H1 (cell line): ENCODE results near the gene PPP4R4. TPM values are rescaled to one million over a fixed set of nuclear protein-coding genes. Genes with fewer than 3 reads are reported as not detected.

Experiments
- CTCF ChIA-PET: fragments of 300-600 bp; sonication (Branson Sonifier 250); formaldehyde crosslinking; loops from one replicate; lab custom pipeline; 2021; ENCODE audit not compliant: partially characterized antibody; lab: Charles Lee
- POLR2A ChIA-PET: fragments of 300-600 bp; sonication (Branson Sonifier 250); formaldehyde crosslinking; loops from one replicate; lab custom pipeline; 2021; ENCODE audit warnings: inconsistent platforms; ENCODE audit not compliant: partially characterized antibody; lab: Charles Lee
- DNase-seq, 2 experiments: peaks; one replicate each; pipeline versions ENCODE4 v3.0.0 to v3.0.0-alpha.2; 2010 to 2022; ENCODE audit warnings: low spot score in 2 of 2, low read depth in 1 of 2, mixed read lengths in 1 of 2
- FAIRE-seq: peaks from 2 replicates; lab custom pipeline; 2011; peaks lifted over from hg19 to GRCh38; lab: Jason Lieb, UNC
- H2AFZ ChIP-seq: 2 replicates; pipeline ENCODE4 v1.8.1; 2012; ENCODE audit warnings: low read length, inconsistent platforms
- H2AK5ac ChIP-seq: 2 replicates; pipeline ENCODE4 v1.6.1; 2013; ENCODE audit warnings: low read depth, low read length
- H2BK120ac ChIP-seq: replicated peaks from 2 replicates; pipeline ENCODE3; 2013; ENCODE audit warnings: low read depth, low read length, inconsistent platforms
- H2BK12ac ChIP-seq: 2 replicates; pipeline ENCODE4 v1.6.1; 2013; ENCODE audit warnings: low read depth, low read length
- H2BK15ac ChIP-seq: 2 replicates; pipeline ENCODE4 v1.6.1; 2013; ENCODE audit warnings: low read length
- H2BK20ac ChIP-seq: 2 replicates; pipeline ENCODE4 v1.6.1; 2013; ENCODE audit warnings: low read length
- H2BK5ac ChIP-seq: 2 replicates; pipeline ENCODE4 v1.6.1; 2013; ENCODE audit warnings: low read depth, low read length
- H3K14ac ChIP-seq: 2 replicates; pipeline ENCODE4 v1.6.1; 2013; ENCODE audit warnings: inconsistent platforms; ENCODE audit not compliant: insufficient read length
- H3K18ac ChIP-seq: 2 replicates; pipeline ENCODE4 v1.6.1; 2013; ENCODE audit warnings: low read length; ENCODE audit errors: extremely low read depth
- H3K23ac ChIP-seq: 2 replicates; pipeline ENCODE4 v1.6.1; 2013; ENCODE audit warnings: inconsistent platforms; ENCODE audit not compliant: insufficient read length
- H3K23me2 ChIP-seq: 2 replicates; pipeline ENCODE4 v1.6.1; 2013; ENCODE audit warnings: low read depth, low read length
- H3K27ac ChIP-seq: 2 replicates; pipeline ENCODE4 v1.6.1; 2011; ENCODE audit warnings: low read depth, low read length, inconsistent platforms
- H3K27me3 ChIP-seq, 4 experiments: replicated peaks in 1 of 4; 1 replicate in 1 of 4; 2 replicates in 3 of 4; pipeline versions ENCODE4 v1.6.1 to v1.8.1; 2011 to 2013; ENCODE audit warnings: low read length in 3 of 4, mild to moderate bottlenecking in 3 of 4, inconsistent platforms in 2 of 4, mixed read lengths in 2 of 4, moderate library complexity in 1 of 4; ENCODE audit not compliant: control insufficient read depth in 3 of 4, insufficient read depth in 3 of 4; ENCODE audit errors: extremely low read depth in 1 of 4
- H3K36me3 ChIP-seq, 4 experiments: 2 replicates each; pipeline versions ENCODE4 v1.6.1 to v1.8.1; 2011 to 2013; ENCODE audit warnings: mild to moderate bottlenecking in 4 of 4, low read length in 3 of 4, moderate library complexity in 2 of 4, control low read depth in 1 of 4, inconsistent platforms in 1 of 4; ENCODE audit not compliant: insufficient read depth in 4 of 4, control insufficient read depth in 2 of 4
- H3K4ac ChIP-seq: replicated peaks from 2 replicates; pipeline ENCODE3; 2013; ENCODE audit warnings: low read length, low read depth, mixed read lengths, inconsistent platforms; ENCODE audit not compliant: insufficient read length
- H3K4me1 ChIP-seq, 4 experiments: replicated peaks in 1 of 4; 1 replicate in 1 of 4; 2 replicates in 3 of 4; pipeline versions ENCODE4 v1.6.1 to v1.8.1; 2011 to 2013; ENCODE audit warnings: low read length in 3 of 4, inconsistent platforms in 2 of 4, mixed read lengths in 1 of 4; ENCODE audit not compliant: insufficient read depth in 4 of 4, control insufficient read depth in 3 of 4
- H3K4me2 ChIP-seq, 2 experiments: 2 replicates each; pipeline versions ENCODE4 v1.6.1 to v1.8.1; 2011 to 2013; ENCODE audit warnings: low read depth in 2 of 2, low read length in 2 of 2, control low read depth in 1 of 2, inconsistent platforms in 1 of 2, mild to moderate bottlenecking in 1 of 2; ENCODE audit not compliant: insufficient read depth in 1 of 2
- H3K4me3 ChIP-seq, 4 experiments: fragments of 200-600, 300-600 bp in 1 of 4; sonication (generic), shearing (Covaris generic), sonication (Bioruptor Twin) in 1 of 4; 2 replicates each; pipeline versions ENCODE4 v1.5.1 to v1.8.1; 2011 to 2016; ENCODE audit warnings: low read length in 4 of 4, low read depth in 3 of 4, control low read depth in 2 of 4, inconsistent platforms in 2 of 4, mild to moderate bottlenecking in 2 of 4, mixed read lengths in 1 of 4, moderate library complexity in 1 of 4; ENCODE audit not compliant: insufficient read depth in 2 of 4; ENCODE audit errors: extremely low read depth in 1 of 4
- H3K56ac ChIP-seq: replicated peaks from 2 replicates; pipeline ENCODE3; 2013; ENCODE audit warnings: low read depth, mild to moderate bottlenecking, mixed read lengths, low read length, inconsistent platforms; ENCODE audit not compliant: insufficient read length
- H3K79me1 ChIP-seq: 2 replicates; pipeline ENCODE4 v1.6.1; 2013; ENCODE audit warnings: low read depth, low read length, control low read depth
- H3K79me2 ChIP-seq, 2 experiments: 2 replicates each; pipeline versions ENCODE4 v1.6.1 to v1.8.1; 2012 to 2013; ENCODE audit warnings: low read length in 2 of 2, mild to moderate bottlenecking in 2 of 2, inconsistent platforms in 1 of 2; ENCODE audit not compliant: insufficient read depth in 2 of 2, control insufficient read depth in 1 of 2
- H3K9ac ChIP-seq, 4 experiments: replicated peaks in 1 of 4; 1 replicate in 1 of 4; 2 replicates in 3 of 4; pipeline versions ENCODE4 v1.6.1 to v1.8.1; 2011 to 2013; ENCODE audit warnings: low read depth in 3 of 4, low read length in 3 of 4, control low read depth in 2 of 4, mild to moderate bottlenecking in 2 of 4, moderate library complexity in 2 of 4, inconsistent platforms in 1 of 4; ENCODE audit errors: extremely low read depth in 1 of 4
- H3K9me3 ChIP-seq, 2 experiments: 2 replicates each; pipeline versions ENCODE4 v1.6.1 to v1.8.1; 2012 to 2013; ENCODE audit warnings: mild to moderate bottlenecking in 2 of 2, moderate library complexity in 2 of 2, control low read depth in 1 of 2, inconsistent platforms in 1 of 2, low read depth in 1 of 2, low read length in 1 of 2, mixed read lengths in 1 of 2; ENCODE audit not compliant: insufficient read depth in 2 of 2
- H4K20me1 ChIP-seq, 2 experiments: replicated peaks in 1 of 2; 2 replicates each; pipeline versions ENCODE3 to v1.8.1; 2011 to 2013; ENCODE audit warnings: inconsistent platforms in 2 of 2, low read length in 2 of 2, mild to moderate bottlenecking in 1 of 2; ENCODE audit not compliant: insufficient read depth in 2 of 2, control insufficient read depth in 1 of 2
- H4K5ac ChIP-seq: 2 replicates; pipeline ENCODE4 v1.6.1; 2013; ENCODE audit warnings: low read length, low read depth, mixed read lengths, inconsistent platforms; ENCODE audit not compliant: insufficient read length
- H4K8ac ChIP-seq: 2 replicates; pipeline ENCODE4 v1.8.0; 2013; ENCODE audit warnings: mild to moderate bottlenecking, moderate library complexity, low read length, inconsistent platforms; ENCODE audit not compliant: insufficient read depth; ENCODE audit errors: extremely low read depth
- H4K91ac ChIP-seq: replicated peaks from 2 replicates; pipeline ENCODE3; 2013; ENCODE audit warnings: low read length, mixed read lengths, inconsistent platforms; ENCODE audit not compliant: insufficient read length
- CBX5 ChIP-seq: fragments of 300-800, 300-1000 bp; sonication (generic); IDR thresholded peaks from 2 replicates; pipeline ENCODE4 v1.7.1; 2016; ENCODE audit warnings: antibody characterized with exemption, low read length, low read depth
- CEBPB ChIP-seq: IDR thresholded peaks from 2 replicates; pipeline ENCODE4 v1.6.1; 2012; ENCODE audit warnings: low read depth, low read length
- GTF2F1 ChIP-seq: IDR thresholded peaks from 2 replicates; pipeline ENCODE4 v1.6.1; 2012; ENCODE audit warnings: low read depth, low read length, improper control_type of control experiment, borderline replicate concordance
- KDM1A ChIP-seq: fragments of 200-600, 300-600 bp; sonication (generic); IDR thresholded peaks from 2 replicates; pipeline ENCODE4 v1.7.1; 2016; ENCODE audit warnings: mild to moderate bottlenecking, low read length, borderline replicate concordance
- KDM4A ChIP-seq: IDR thresholded peaks from one replicate; pipeline ENCODE4 v1.7.1; 2012; ENCODE audit warnings: low read depth, mild to moderate bottlenecking, moderate library complexity, low read length, inconsistent platforms; ENCODE audit not compliant: severe bottlenecking
- NANOG ChIP-seq: IDR thresholded peaks from 2 replicates; pipeline ENCODE4 v1.6.1; 2011; ENCODE audit warnings: low read length, low read depth, mild to moderate bottlenecking, inconsistent platforms; ENCODE audit not compliant: insufficient read depth, poor library complexity, severe bottlenecking
- POLR2AphosphoS5 ChIP-seq: IDR thresholded peaks from 2 replicates; pipeline ENCODE4 v1.6.1; 2011; ENCODE audit warnings: low read depth, low read length
- SIX5 ChIP-seq: IDR thresholded peaks from 2 replicates; pipeline ENCODE4 v1.6.1; 2011; ENCODE audit warnings: mild to moderate bottlenecking, low read depth, low read length
- SP4 ChIP-seq: IDR thresholded peaks from 2 replicates; pipeline ENCODE4 v1.6.1; 2012; ENCODE audit warnings: low read length, inconsistent platforms
- SUZ12 ChIP-seq: fragments of 200-600 bp; sonication (generic); IDR thresholded peaks from 2 replicates; pipeline ENCODE4 v1.6.1; 2012; ENCODE audit warnings: mild to moderate bottlenecking, inconsistent platforms, low read length, moderate library complexity, mixed read lengths
- TBP ChIP-seq: IDR thresholded peaks from 2 replicates; pipeline ENCODE4 v1.6.1; 2011; ENCODE audit warnings: low read depth, low read length, improper control_type of control experiment
- TEAD4 ChIP-seq: IDR thresholded peaks from 2 replicates; pipeline ENCODE4 v1.6.1; 2012; ENCODE audit warnings: low read depth, low read length, inconsistent platforms, mixed read lengths
- WGBS, 2 experiments: shearing (Covaris generic) in 1 of 2; methylation state at CpG; one replicate each; pipeline versions ENCODE4 v1.1.6 to v1.1.7; 2013 to 2015; ENCODE audit warnings: low lambda C conversion rate in 2 of 2, mixed read lengths in 2 of 2, inconsistent platforms in 1 of 2, low coverage in 1 of 2, missing lambda C conversion rate in 1 of 2; ENCODE audit not compliant: insufficient replicate concordance in 2 of 2, insufficient coverage in 1 of 2, insufficient read length in 1 of 2; ENCODE audit errors: extremely low coverage in 1 of 2, missing lambda C conversion rate in 1 of 2; 5-methylcytosine and 5-hydroxymethylcytosine counted together
- polyA plus RNA-seq, 7 experiments: library from polyadenylated mRNA; depleted of rRNA in 3 of 7; stranded (reverse) in 5 of 7; unstranded in 2 of 7; fragments of >200 nt in 5 of 7; fragments of 200-250 nt in 2 of 7; gene quantifications; 1 replicate in 5 of 7; 2 replicates in 1 of 7; 4 replicates in 1 of 7; pipeline versions ENCODE4 v1.2.1 to v1.2.3, GENCODE V29; 2011 to 2013; ENCODE audit warnings: missing spikeins in 2 of 7, mixed read lengths in 2 of 7
- total RNA-seq: library from RNA; stranded (reverse); fragmentation: NEBNext Ultra II Directional; extraction: Animal tissue kit (Norgen Biotek cat#: 25700); gene quantifications from 2 replicates; pipeline ENCODE4 v1.2.1, GENCODE V29; 2021
- TF ChIP-seq, protein P1 (sequence below): IDR thresholded peaks from 2 replicates; pipeline ENCODE4 v1.6.1; 2012; ENCODE audit warnings: low read length, inconsistent platforms

Gene PPP4R4
- total and polyA plus RNA-seq, 2 of the 8 experiments (the other 6 are each of a cell fraction or from before 2014, with no cell fraction given) = 3.3 to 9.6 TPM

GRCh38 chr14:94278731-94279130, 104.6 kb downstream of the PPP4R4 start:
- Histone ChIP-seq H3K4me3 (no peak overlapping the region), H3K79me1 (no peaks in the 10 kb centered on the region), H3K4ac (no peak overlapping the region), H3K14ac (no peak overlapping the region), H3K27me3 (no peaks in the 10 kb centered on the region), H3K9ac (no peak overlapping the region), H3K4me1 (no peaks in the 10 kb centered on the region), H4K5ac (no peak overlapping the region), H3K18ac (no peak overlapping the region), H4K8ac (no peak overlapping the region), H3K23ac (no peak overlapping the region), H2BK12ac (no peak overlapping the region), H4K91ac (no peak overlapping the region), H2BK20ac (no peak overlapping the region), H2AK5ac (no peak overlapping the region), H3K56ac (no peak overlapping the region), H2BK120ac (no peak overlapping the region), H2BK15ac (no peak overlapping the region), H4K20me1 (no peaks in the 10 kb centered on the region), H3K27ac (no peak overlapping the region), H3K36me3 (no peaks in the 10 kb centered on the region; a peak in 1 of 8 replicates), H3K23me2 (no peaks in the 10 kb centered on the region), H3K4me2 (no peak overlapping the region), H2AFZ (no peak overlapping the region), H2BK5ac (no peak overlapping the region), H3K9me3 (no peaks in the 10 kb centered on the region), H3K79me2 (no peaks in the 10 kb centered on the region)
- DNase-seq = no peak
- WGBS, 2 experiments = 81% methylated on average over 2 of the region's 2 CpGs; no CpG with 5 or more reads in 1 of the 2 experiments
- POLR2A ChIA-PET = no interaction called here
- no peak for FAIRE-seq
- CTCF ChIA-PET = interaction anchor here (0.8 to 1.2 kb wide), 2 partner anchors 10 to 56 kb away, joined by 3 read pairs; no protein-coding TSS in a partner anchor
- TF ChIP-seq SUZ12 (no peak), CEBPB (no peak), SIX5 (no peak), KDM1A (no peak), KDM4A (no peak), NANOG (no peak), TBP (no peak), GTF2F1 (no peak), CBX5 (no peak), SP4 (no peak), TEAD4 (no peak), POLR2AphosphoS5 (no peak)
- TF ChIP-seq, protein P1, sequence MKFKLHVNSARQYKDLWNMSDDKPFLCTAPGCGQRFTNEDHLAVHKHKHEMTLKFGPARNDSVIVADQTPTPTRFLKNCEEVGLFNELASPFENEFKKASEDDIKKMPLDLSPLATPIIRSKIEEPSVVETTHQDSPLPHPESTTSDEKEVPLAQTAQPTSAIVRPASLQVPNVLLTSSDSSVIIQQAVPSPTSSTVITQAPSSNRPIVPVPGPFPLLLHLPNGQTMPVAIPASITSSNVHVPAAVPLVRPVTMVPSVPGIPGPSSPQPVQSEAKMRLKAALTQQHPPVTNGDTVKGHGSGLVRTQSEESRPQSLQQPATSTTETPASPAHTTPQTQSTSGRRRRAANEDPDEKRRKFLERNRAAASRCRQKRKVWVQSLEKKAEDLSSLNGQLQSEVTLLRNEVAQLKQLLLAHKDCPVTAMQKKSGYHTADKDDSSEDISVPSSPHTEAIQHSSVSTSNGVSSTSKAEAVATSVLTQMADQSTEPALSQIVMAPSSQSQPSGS = no peak
